Tibial artery (tissue), 4 donors: ENCODE results near the gene WSCD1.

ENCODE experiments used
- DNase-seq, 2 donors: peaks; one replicate each; pipeline ENCODE4 v3.0.0-alpha.2; 2019
- H3K27ac ChIP-seq, 2 donors: fragments of 200-600 bp; sonication (generic) in 1 of 2; 1 replicate in 1 of 2; 2 replicates in 1 of 2; pipeline ENCODE4 v1.5.1; 2018 to 2019; ENCODE audit warnings: mild to moderate bottlenecking in 1 of 2
- H3K27me3 ChIP-seq, 2 donors: fragments of 200-600 bp; sonication (generic) in 1 of 2; one replicate each; pipeline versions ENCODE4 v1.5.1 to v1.6.0; 2016 to 2019
- H3K36me3 ChIP-seq, 3 donors: fragments of 200-600 bp; sonication (generic) in 2 of 3; one replicate each; pipeline ENCODE4 v1.5.1; 2016 to 2019; ENCODE audit warnings: mild to moderate bottlenecking in 2 of 3
- H3K4me1 ChIP-seq, 4 donors: fragments of 200-600 bp; sonication (generic) in 2 of 4; 1 replicate in 3 of 4; 2 replicates in 1 of 4; pipeline ENCODE4 v1.5.1; 2016 to 2019
- H3K4me3 ChIP-seq, 2 donors: fragments of 200-600 bp; sonication (generic) in 1 of 2; 1 replicate in 1 of 2; 2 replicates in 1 of 2; pipeline ENCODE4 v1.5.1; 2018 to 2019; ENCODE audit warnings: mild to moderate bottlenecking in 2 of 2
- H3K9me3 ChIP-seq, 3 donors: fragments of 200-600 bp; sonication (generic) in 1 of 3; one replicate each; pipeline ENCODE4 v1.5.1; 2016 to 2019
- intact Hi-C: fragments of 100-400 bp; cut with DNase I; formaldehyde crosslinking; loops from one replicate; pipeline ENCODE4 v1.15.0; 2023; ENCODE audit warnings: low total_unique reads
- TF ChIP-seq, protein P1 (sequence below), 2 experiments: fragments of 200-600 bp in 1 of 2; fragments of 450-650 bp in 1 of 2; IDR thresholded peaks; one replicate each; pipeline ENCODE4 v1.5.1; 2017 to 2019; ENCODE audit warnings: antibody characterized with exemption in 2 of 2, mild to moderate bottlenecking in 1 of 2, moderate library complexity in 1 of 2

WSCD1 gene

DNA sequence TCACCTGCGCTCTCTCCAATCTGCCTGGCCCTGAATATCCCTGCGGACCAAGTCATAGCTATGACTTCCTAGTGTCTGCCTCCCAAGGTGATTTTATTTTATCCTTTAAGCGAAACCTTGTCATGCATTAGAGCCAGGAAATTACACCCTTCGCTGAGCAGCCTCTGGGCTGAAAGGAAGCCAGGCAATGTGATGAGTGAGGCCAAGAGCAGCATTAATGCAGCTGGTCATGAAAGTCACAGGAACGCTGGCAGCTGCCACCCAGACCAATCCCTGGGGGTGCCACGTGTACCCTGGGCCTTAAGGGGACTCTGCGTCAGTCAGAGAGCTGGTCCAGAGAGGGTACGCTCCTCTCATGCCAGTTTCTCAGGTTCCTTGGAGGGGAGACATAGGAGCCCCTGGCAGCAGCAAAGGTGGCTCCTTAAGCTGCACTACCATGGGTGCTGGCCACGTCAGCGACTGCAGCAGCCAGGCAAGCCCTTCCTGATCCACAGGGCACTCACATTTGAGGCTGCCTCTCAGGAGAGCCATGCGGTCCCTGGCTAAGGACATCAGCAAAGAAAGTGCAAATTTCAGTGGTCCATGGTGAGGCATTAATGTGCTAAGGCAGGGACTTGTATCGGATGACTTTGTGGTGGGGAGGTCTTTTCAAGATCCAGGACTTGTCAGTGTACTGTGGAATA is 42.7 kb upstream of the WSCD1 start:
- intact Hi-C loops, result no loop called here
- peak overlapping the region in 1 of 2 donors; percentile 73 for H3K27ac ChIP-seq

DNA sequence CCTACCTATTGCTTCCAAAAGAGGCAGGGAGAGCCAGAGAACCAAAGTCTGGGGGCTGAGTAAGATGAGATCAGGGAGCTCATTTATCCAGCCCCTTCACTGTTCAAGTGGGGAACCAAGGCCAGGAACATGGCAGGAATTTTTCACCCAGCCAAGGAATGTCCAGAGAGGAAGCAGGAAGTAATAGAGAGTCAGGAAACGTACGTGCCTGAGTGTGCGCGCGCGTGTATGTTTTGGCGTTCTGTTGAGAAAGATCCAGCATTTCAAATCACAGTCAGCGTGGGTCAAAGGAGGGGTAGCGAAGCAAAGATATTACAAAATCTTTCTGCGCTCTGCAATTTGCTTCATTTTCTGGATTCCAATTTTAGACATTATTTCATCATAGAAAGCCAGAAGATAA is 41.9 kb upstream of the WSCD1 start:
- Histone ChIP-seq H3K27ac (no peak overlapping the region), H3K4me1 (peaks cover 0 to 33% (median 4%) of the 10 kb centered on the region in 4 donors), H3K9me3 (no peaks in the 10 kb centered on the region), H3K27me3 (no peaks in the 10 kb centered on the region), H3K4me3 (no peak overlapping the region), H3K36me3 (no peaks in the 10 kb centered on the region)
- intact Hi-C loops, result no loop called here
- TF ChIP-seq, protein P1, sequence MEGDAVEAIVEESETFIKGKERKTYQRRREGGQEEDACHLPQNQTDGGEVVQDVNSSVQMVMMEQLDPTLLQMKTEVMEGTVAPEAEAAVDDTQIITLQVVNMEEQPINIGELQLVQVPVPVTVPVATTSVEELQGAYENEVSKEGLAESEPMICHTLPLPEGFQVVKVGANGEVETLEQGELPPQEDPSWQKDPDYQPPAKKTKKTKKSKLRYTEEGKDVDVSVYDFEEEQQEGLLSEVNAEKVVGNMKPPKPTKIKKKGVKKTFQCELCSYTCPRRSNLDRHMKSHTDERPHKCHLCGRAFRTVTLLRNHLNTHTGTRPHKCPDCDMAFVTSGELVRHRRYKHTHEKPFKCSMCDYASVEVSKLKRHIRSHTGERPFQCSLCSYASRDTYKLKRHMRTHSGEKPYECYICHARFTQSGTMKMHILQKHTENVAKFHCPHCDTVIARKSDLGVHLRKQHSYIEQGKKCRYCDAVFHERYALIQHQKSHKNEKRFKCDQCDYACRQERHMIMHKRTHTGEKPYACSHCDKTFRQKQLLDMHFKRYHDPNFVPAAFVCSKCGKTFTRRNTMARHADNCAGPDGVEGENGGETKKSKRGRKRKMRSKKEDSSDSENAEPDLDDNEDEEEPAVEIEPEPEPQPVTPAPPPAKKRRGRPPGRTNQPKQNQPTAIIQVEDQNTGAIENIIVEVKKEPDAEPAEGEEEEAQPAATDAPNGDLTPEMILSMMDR (IDR thresholded peaks at IDR 0.05), result no peak
- DNase-seq, result no peak

More for the DNA sequence above, 42.7 kb upstream of the WSCD1 start:
- DNase-seq, result no peak
- Histone ChIP-seq H3K9me3 (no peaks in the 10 kb centered on the region), H3K27me3 (no peaks in the 10 kb centered on the region), H3K4me1 (peaks cover 0 to 41% (median 4%) of the 10 kb centered on the region in 4 donors), H3K4me3 (no peak overlapping the region), H3K36me3 (no peaks in the 10 kb centered on the region)
- TF ChIP-seq, protein P1 (IDR thresholded peaks at IDR 0.05), result no peak

DNA sequence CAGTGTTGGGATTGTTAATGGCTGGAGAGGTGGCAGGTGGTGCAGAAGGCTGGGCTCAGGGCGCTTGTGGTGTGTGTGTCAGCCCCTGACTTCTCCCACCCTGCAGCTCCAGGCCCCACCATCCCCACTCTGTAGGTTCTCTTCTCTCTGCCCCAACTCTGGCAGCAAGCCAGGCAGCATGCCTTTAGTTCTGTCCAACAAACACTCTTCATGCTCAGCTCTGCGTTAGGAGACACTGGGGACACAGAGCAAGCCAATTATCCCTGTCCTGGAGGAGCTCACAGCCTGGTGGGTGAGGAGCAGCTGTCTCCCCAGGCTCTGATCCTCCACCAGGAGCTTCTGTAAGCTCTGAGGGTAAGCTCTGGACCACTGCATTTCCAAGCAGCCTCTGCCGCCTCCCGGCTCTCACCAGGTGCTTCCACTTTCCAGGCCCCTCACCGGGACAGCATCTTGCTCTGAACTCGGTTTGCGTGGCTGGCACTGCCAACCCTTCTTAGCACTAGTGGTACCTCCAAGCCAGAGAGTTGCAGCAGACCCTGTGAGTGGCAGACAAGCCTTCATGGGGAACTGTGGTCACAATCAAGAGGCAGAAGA is 34.3 kb upstream of the WSCD1 start:
- Histone ChIP-seq H3K4me3 (no peak overlapping the region), H3K9me3 (no peaks in the 10 kb centered on the region), H3K36me3 (no peaks in the 10 kb centered on the region), H3K27ac (no peak overlapping the region), H3K27me3 (no peaks in the 10 kb centered on the region), H3K4me1 (no peaks in the 10 kb centered on the region)
- intact Hi-C loops, result no loop called here
- TF ChIP-seq, protein P1 (IDR thresholded peaks at IDR 0.05), result no peak
- peak in 1 of 2 donors; percentile 66 for DNase-seq

DNA sequence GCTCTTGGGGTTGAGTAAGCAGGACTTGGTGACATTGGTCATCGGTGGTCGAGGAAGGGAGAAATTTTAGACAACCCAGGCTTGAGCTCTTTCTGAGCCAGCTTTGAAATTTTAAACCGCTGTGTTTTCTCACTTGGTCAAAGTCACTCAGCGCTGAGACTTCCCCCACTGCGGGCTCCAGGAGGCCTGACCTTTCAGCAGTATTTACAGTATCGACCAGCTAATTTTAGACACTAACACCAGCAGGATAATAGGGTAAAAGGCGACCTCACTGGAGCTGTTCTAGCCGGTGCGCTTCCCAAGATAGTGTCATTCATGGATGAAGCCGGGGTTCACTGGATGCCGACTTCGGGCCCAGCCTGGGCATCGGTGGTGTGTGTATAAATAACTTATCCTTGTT is 29.7 kb upstream of the WSCD1 start:
- intact Hi-C loops, result no loop called here
- no peak overlapping the region for H3K4me3 ChIP-seq
- DNase-seq, result peak in 1 of 2 donors; percentile 48
- H3K27ac ChIP-seq, result no peak overlapping the region
- H3K9me3 ChIP-seq, result no peaks in the 10 kb centered on the region
- TF ChIP-seq, protein P1 (IDR thresholded peaks at IDR 0.05), result no peak
- H3K27me3 ChIP-seq, result no peaks in the 10 kb centered on the region
- H3K36me3 ChIP-seq, result no peaks in the 10 kb centered on the region
- H3K4me1 ChIP-seq, result no peaks in the 10 kb centered on the region

DNA sequence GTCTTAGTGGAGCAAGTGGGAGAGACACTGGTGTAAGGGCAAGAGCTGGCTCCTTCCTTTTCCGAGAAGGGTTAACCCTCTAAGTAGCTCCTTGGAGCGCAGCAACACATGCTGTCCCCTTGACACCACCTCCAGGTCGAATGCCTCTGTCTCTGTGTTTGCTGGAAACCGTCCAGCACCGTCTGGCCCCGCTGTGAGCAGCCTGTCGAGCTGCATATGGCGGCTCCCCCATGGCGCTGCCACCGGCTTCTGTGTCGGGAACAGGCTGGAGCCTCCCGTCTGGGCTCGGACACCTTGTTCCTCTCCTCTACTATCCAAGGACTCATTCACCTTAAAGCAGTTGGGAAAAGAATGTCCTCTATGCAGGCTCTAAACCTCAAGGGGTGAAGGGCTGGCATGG is 28.9 kb upstream of the WSCD1 start:
- H3K27me3 ChIP-seq, result no peaks in the 10 kb centered on the region
- H3K4me3 ChIP-seq, result no peak overlapping the region
- H3K27ac ChIP-seq, result no peak overlapping the region
- H3K9me3 ChIP-seq, result no peaks in the 10 kb centered on the region
- peak in 1 of 2 donors; percentile 32 for DNase-seq
- TF ChIP-seq, protein P1 (IDR thresholded peaks at IDR 0.05), result no peak
- intact Hi-C loops, result no loop called here
- H3K36me3 ChIP-seq, result no peaks in the 10 kb centered on the region
- H3K4me1 ChIP-seq, result no peaks in the 10 kb centered on the region
